Chondrocyte (in vitro differentiated cells): ENCODE results near the gene PRKCA. TPM values are rescaled to one million over a fixed set of nuclear protein-coding genes. Genes with fewer than 3 reads are reported as not detected.

ENCODE experiments used
- DNase-seq: peaks from one replicate; pipeline ENCODE4 v3.0.0; 2021; ENCODE audit warnings: mixed read lengths, low spot score
- H3K27ac Mint-ChIP-seq: one replicate; pipeline ENCODE4 v1.8.0; 2021; ENCODE audit warnings: mild to moderate bottlenecking, moderate library complexity, mixed read lengths; ENCODE audit not compliant: unreplicated experiment
- H3K27me3 Mint-ChIP-seq: 2 replicates; pipeline ENCODE4 v1.8.0; 2021; ENCODE audit warnings: low read depth, mixed read lengths
- H3K36me3 Mint-ChIP-seq: 2 replicates; pipeline ENCODE4 v1.8.0; 2021; ENCODE audit warnings: low read depth, mixed read lengths
- H3K4me1 Mint-ChIP-seq: 2 replicates; pipeline ENCODE4 v1.8.0; 2021; ENCODE audit warnings: low read depth, mild to moderate bottlenecking, mixed read lengths
- H3K4me3 Mint-ChIP-seq: one replicate; pipeline ENCODE4 v1.8.0; 2021; ENCODE audit warnings: mild to moderate bottlenecking, moderate library complexity, mixed read lengths; ENCODE audit not compliant: unreplicated experiment
- H3K9me3 Mint-ChIP-seq: 2 replicates; pipeline ENCODE4 v1.8.0; 2021; ENCODE audit warnings: low read depth, mixed read lengths
- CTCF ChIP-seq: fragments of 200-600 bp; sonication (generic); IDR thresholded peaks from 2 replicates; pipeline ENCODE4 v1.5.0; 2021; ENCODE audit warnings: antibody characterized with exemption, mild to moderate bottlenecking, moderate library complexity
- total RNA-seq: library from RNA; stranded (reverse); gene quantifications from 3 replicates; pipeline ENCODE4 v1.2.1, GENCODE V29; 2021

The PRKCA gene
- total RNA-seq, 1 donor from 2014 or later: 51.5 TPM

- DNase-seq: no peak
- peaks cover 49% of the 10 kb centered on the region for H3K4me1 Mint-ChIP-seq
These were observed 145.7 kb downstream of the PRKCA start for GRCh38 chr17:66448026-66448639.

GRCh38 chr17:66449418-66449977 is 147.1 kb downstream of the PRKCA start:
- Mint-ChIP-seq H3K27me3 (no peaks in the 10 kb centered on the region), H3K27ac (peak overlapping the region; percentile 3), H3K4me3 (no peak overlapping the region), H3K4me1 (peaks cover 37% of the 10 kb centered on the region), H3K9me3 (peaks cover 5% of the 10 kb centered on the region), H3K36me3 (no peaks in the 10 kb centered on the region)
- no peak for DNase-seq
- no peak for TF ChIP-seq CTCF

More at GRCh38 chr17:66448026-66448639, 145.7 kb downstream of the PRKCA start:
- no peaks in the 10 kb centered on the region for H3K36me3 Mint-ChIP-seq
- TF ChIP-seq CTCF: no peak
- H3K9me3 Mint-ChIP-seq: peaks cover 5% of the 10 kb centered on the region
- H3K27me3 Mint-ChIP-seq: no peaks in the 10 kb centered on the region
- no peak overlapping the region for H3K4me3 Mint-ChIP-seq
- H3K27ac Mint-ChIP-seq: no peak overlapping the region

GRCh38 chr17:66450008-66450851 is 147.8 kb downstream of the PRKCA start:
- no peak overlapping the region for H3K27ac Mint-ChIP-seq
- H3K4me3 Mint-ChIP-seq: no peak overlapping the region
- no peak for DNase-seq
- H3K36me3 Mint-ChIP-seq: no peaks in the 10 kb centered on the region
- no peaks in the 10 kb centered on the region for H3K27me3 Mint-ChIP-seq
- H3K4me1 Mint-ChIP-seq: peaks cover 29% of the 10 kb centered on the region
- no peak for TF ChIP-seq CTCF
- H3K9me3 Mint-ChIP-seq: peaks cover 5% of the 10 kb centered on the region

- no peak overlapping the region for H3K27ac Mint-ChIP-seq
- H3K4me1 Mint-ChIP-seq: peaks cover 25% of the 10 kb centered on the region
- no peaks in the 10 kb centered on the region for H3K27me3 Mint-ChIP-seq
- no peak for TF ChIP-seq CTCF
- no peak for DNase-seq
- no peak overlapping the region for H3K4me3 Mint-ChIP-seq
- peaks cover 5% of the 10 kb centered on the region for H3K9me3 Mint-ChIP-seq
- peaks cover 3% of the 10 kb centered on the region for H3K36me3 Mint-ChIP-seq
These were observed 148.4 kb downstream of the PRKCA start for GRCh38 chr17:66450852-66451158.
